Measurements from ENCODE around the gene WDR33. TPM values are rescaled to one million over a fixed set of nuclear protein-coding genes. Genes with fewer than 3 reads are reported as not detected.

The WDR33 gene
- total and polyA plus RNA-seq, 2 of the 4 experiments (the other 2 are of a cell fraction): 19.6 to 41.2 TPM

GRCh38 chr2:127733113-127733815 is 77.7 kb downstream of the WDR33 start:
- Histone ChIP-seq H3K27ac (ENCODE audit: insufficient read depth, low read length) (no peak overlapping the region), H4K8ac (ENCODE audit: low read depth in 2 of 2, low read length in 2 of 2) (no peak overlapping the region), H3K9me1 (ENCODE audit: insufficient read depth, low read length) (peaks cover 5% of the 10 kb centered on the region), H2AFZ (replicated peaks; ENCODE audit: low read length, poor library complexity) (no peak overlapping the region), H4K91ac (ENCODE audit: insufficient read depth, low read depth, low read length) (no peak overlapping the region), H2BK20ac (ENCODE audit: low read depth, low read length) (no peak overlapping the region), H2BK15ac (ENCODE audit: low read depth, low read length) (no peak overlapping the region), H3K4me2 (ENCODE audit: low read depth, low read length) (no peak overlapping the region), H4K20me1 (ENCODE audit: insufficient read depth, low read length) (no peaks in the 10 kb centered on the region), H2BK5ac (ENCODE audit: low read depth, low read length, poor library complexity, severe bottlenecking) (no peak overlapping the region), H2AK5ac (ENCODE audit: low read depth, low read length) (no peak overlapping the region), H3K9me3 (ENCODE audit: control insufficient read depth, insufficient read depth, low read length) (no peaks in the 10 kb centered on the region), H3K79me1 (ENCODE audit: low read depth in 1 of 2, low read length in 2 of 2) (peaks cover 3 to 14% of the 10 kb centered on the region in 2 experiments; a peak in 2 of 4 replicates), H2AK9ac (replicated peaks; ENCODE audit: low read depth, low read length, poor library complexity) (no peak overlapping the region), H3K4me3 (ENCODE audit: insufficient read depth, low read depth, low read length) (no peak overlapping the region), H3K18ac (ENCODE audit: low read depth, low read length) (no peak overlapping the region), H3K56ac (ENCODE audit: extremely low read depth, insufficient read depth, low read length) (no peak overlapping the region), H3K9ac (ENCODE audit: low read depth, low read length) (no peak overlapping the region), H3K14ac (replicated peaks; ENCODE audit: low read depth, low read length) (no peak overlapping the region; the same call in 1 of the 2 replicates), H3K23ac (ENCODE audit: low read depth, low read length) (no peak overlapping the region), H3K4ac (ENCODE audit: low read depth, low read length) (no peak overlapping the region), H3K36me3 (ENCODE audit: control insufficient read depth, insufficient read depth, low read length) (no peaks in the 10 kb centered on the region), H4K5ac (ENCODE audit: low read depth, low read length) (no peak overlapping the region), H3K27me3 (ENCODE audit: control insufficient read depth, insufficient read depth, low read length) (no peaks in the 10 kb centered on the region), H3K4me1 (ENCODE audit: control insufficient read depth, insufficient read depth, low read length) (peaks cover 5% of the 10 kb centered on the region; the same call in 1 of the 2 replicates), H2BK120ac (ENCODE audit: low read depth, low read length) (peak overlapping the region; percentile 45; the same call in 1 of the 2 replicates)
- intact Hi-C loops (cut with micrococcal nuclease) (no loop called here), in situ Hi-C loops (cut with MboI; ENCODE audit: low sequenced_read_pairs) (no loop called here), dilution Hi-C loops (cut with HindIII; ENCODE audit: low sequenced_read_pairs, unreplicated experiment) (no loop called here)
- ChIA-PET CTCF (no interaction called here), POLR2A (ENCODE audit: unreplicated experiment) (no interaction called here)
- ATAC-seq (ENCODE audit: low read depth) (no peak), DNase-seq (no peak)
- BruUV-seq (replicated peaks): no TSS peak
- TF ChIP-seq ELK1 (IDR thresholded peaks at IDR 0.05; ENCODE audit: borderline replicate concordance, low read depth, low read length) (no peak), CHD1 (IDR thresholded peaks at IDR 0.05; ENCODE audit: low read depth, low read length) (no peak), POLR2A (IDR thresholded peaks at IDR 0.05; ENCODE audit: low read depth, low read length) (no peak), FOS (IDR thresholded peaks at IDR 0.05; ENCODE audit: low read depth, low read length) (no peak), RFX5 (IDR thresholded peaks at IDR 0.05; ENCODE audit: low read depth, low read length) (no peak), MAFK (IDR thresholded peaks at IDR 0.05; ENCODE audit: low read depth, low read length) (no peak), CTCF (conservative IDR thresholded peaks at IDR 0.05; ENCODE audit: low read depth, low read length) (no peak), BHLHE40 (IDR thresholded peaks at IDR 0.05; ENCODE audit: low read depth, low read length) (no peak), MAZ (IDR thresholded peaks at IDR 0.05; ENCODE audit: borderline replicate concordance, low read depth, low read length) (no peak), NFE2L2 (IDR thresholded peaks at IDR 0.05; ENCODE audit: low read depth, low read length) (no peak), SMC3 (IDR thresholded peaks at IDR 0.05; ENCODE audit: low read depth, low read length) (no peak), RAD21 (IDR thresholded peaks at IDR 0.05; ENCODE audit: low read length) (no peak), RCOR1 (IDR thresholded peaks at IDR 0.05; ENCODE audit: insufficient replicate concordance, low read length) (no peak), USF2 (IDR thresholded peaks at IDR 0.05; ENCODE audit: low read depth, low read length) (no peak), CEBPB (IDR thresholded peaks at IDR 0.05; ENCODE audit: low read depth, low read length) (no peak), MXI1 (IDR thresholded peaks at IDR 0.05; ENCODE audit: borderline replicate concordance, low read depth, low read length) (no peak)
- no CpG with 5 or more reads among the region's 6 CpGs for WGBS, 2 experiments (ENCODE audit: extremely low coverage in 2 of 2, insufficient read length in 1 of 2)
